A673 (cell line): ENCODE results near the gene COQ10B. TPM values are rescaled to one million over a fixed set of nuclear protein-coding genes. Genes with fewer than 3 reads are reported as not detected.
"Not testable (repeated sequence)": the region's sequence is repeated elsewhere in the genome, so short reads cannot be mapped to it uniquely, and the experiment has no call there.

Source experiments
- BruUV-seq: library from RNA; stranded (reverse); fragments of 400-500 nt; replicated peaks from 2 replicates; lab custom pipeline; 2021; lab: Mats Ljungman, UMichigan
- CTCF ChIA-PET: fragments of 300-600 bp; sonication (Branson Sonifier 250); formaldehyde crosslinking; loops from one replicate; lab custom pipeline; 2022; ENCODE audit warnings: antibody characterized with exemption; lab: Charles Lee
- POLR2A ChIA-PET: fragments of 300-600 bp; sonication (Branson Sonifier 250); formaldehyde crosslinking; loops from one replicate; lab custom pipeline; 2022; ENCODE audit warnings: antibody characterized with exemption; ENCODE audit not compliant: low non-redundant PET; lab: Charles Lee
- DNase-seq: peaks from one replicate; pipeline ENCODE4 v3.0.0-alpha.2; 2015; ENCODE audit warnings: low spot score
- H3K27ac ChIP-seq: fragments of 200-600 bp; sonication (generic); 2 replicates; pipeline ENCODE4 v1.5.1; 2016; ENCODE audit warnings: mixed run types, low read depth, mild to moderate bottlenecking, mixed read lengths, antibody characterized with exemption, low read length; ENCODE audit not compliant: poor library complexity, severe bottlenecking
- H3K27me3 ChIP-seq: fragments of 200-600 bp; sonication (generic); replicated peaks from 2 replicates; pipeline ENCODE4 v1.6.1; 2017; ENCODE audit warnings: mixed run types, low read depth, mild to moderate bottlenecking, mixed read lengths, antibody characterized with exemption, low read length; ENCODE audit not compliant: insufficient read depth, poor library complexity
- H3K36me3 ChIP-seq: fragments of 200-600 bp; sonication (generic); 2 replicates; pipeline ENCODE4 v1.6.1; 2016; ENCODE audit warnings: mixed run types, mild to moderate bottlenecking, mixed read lengths, antibody characterized with exemption, low read length; ENCODE audit not compliant: insufficient read depth, poor library complexity, severe bottlenecking
- H3K4me1 ChIP-seq: fragments of 200-600 bp; sonication (generic); 2 replicates; pipeline ENCODE4 v1.6.1; 2017; ENCODE audit warnings: mixed run types, mild to moderate bottlenecking, mixed read lengths, antibody characterized with exemption, low read length; ENCODE audit not compliant: insufficient read depth, poor library complexity, severe bottlenecking
- H3K4me3 ChIP-seq: fragments of 200-600 bp; sonication (generic); 2 replicates; pipeline ENCODE4 v1.5.1; 2016; ENCODE audit warnings: low read depth, mixed run types, mild to moderate bottlenecking, mixed read lengths, low read length; ENCODE audit not compliant: poor library complexity, severe bottlenecking
- H3K9me3 ChIP-seq: fragments of 200-600 bp; sonication (generic); 2 replicates; pipeline ENCODE4 v1.6.1; 2016; ENCODE audit warnings: mixed run types, low read depth, mild to moderate bottlenecking, mixed read lengths, antibody characterized with exemption, low read length; ENCODE audit not compliant: poor library complexity, severe bottlenecking
- EZH2 ChIP-seq: fragments of 200-600 bp; sonication (generic); IDR thresholded peaks from 2 replicates; pipeline ENCODE4 v1.6.1; 2017; ENCODE audit warnings: borderline replicate concordance, low read depth, mild to moderate bottlenecking, mixed read lengths, antibody characterized with exemption, low read length; ENCODE audit not compliant: poor library complexity, severe bottlenecking
- intact Hi-C: fragments of 100-400 bp; cut with micrococcal nuclease; formaldehyde crosslinking; loops from one replicate; pipeline ENCODE4 v1.10.0; 2022; ENCODE audit not compliant: unreplicated experiment
- total RNA-seq: library from RNA; stranded (reverse); gene quantifications from 2 replicates; pipeline ENCODE4 v1.2.3, GENCODE V29; 2021
- TF ChIP-seq, protein P1 (sequence below): fragments of 300-800, 200-600 bp; sonication (generic); conservative IDR thresholded peaks from 2 replicates; pipeline ENCODE4 v1.5.1; 2017; ENCODE audit warnings: low read depth, mild to moderate bottlenecking, antibody characterized with exemption, low read length, moderate library complexity, mixed read lengths

COQ10B gene
- total RNA-seq, 1 experiment from 2014 or later, result 17.1 TPM

DNA sequence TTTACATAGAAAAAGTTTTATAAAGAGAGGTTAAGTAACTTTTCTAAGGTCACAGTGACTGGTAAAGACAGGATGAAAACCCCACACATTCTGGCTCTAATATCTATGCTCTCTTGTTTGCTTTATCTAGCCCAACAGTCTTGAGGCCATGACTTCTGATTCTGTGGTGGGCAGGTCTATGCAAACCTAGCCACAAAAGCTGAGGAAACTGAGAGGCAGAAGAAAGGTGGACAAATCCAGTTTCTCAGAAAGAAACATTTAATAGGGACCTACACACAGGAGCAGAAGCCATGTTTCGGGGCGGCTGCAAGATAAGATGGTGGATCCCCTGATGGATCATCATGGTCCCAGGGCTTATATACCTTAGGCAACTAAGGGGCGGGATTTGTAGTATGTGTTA, 24.4 kb downstream of the COQ10B start:
- ChIA-PET CTCF (no interaction called here), POLR2A (no interaction called here)
- BruUV-seq, result no TSS peak

GRCh38 chr2:197480165-197481036, 27.0 kb downstream of the COQ10B start:
- H3K4me1 ChIP-seq, result no peaks in the 10 kb centered on the region

More for the DNA sequence above, 24.4 kb downstream of the COQ10B start:
- no peak for DNase-seq
- Histone ChIP-seq H3K27me3 (no peaks in the 10 kb centered on the region), H3K4me1 (no peaks in the 10 kb centered on the region), H3K36me3 (peaks cover 14% of the 10 kb centered on the region), H3K4me3 (no peak overlapping the region), H3K9me3 (no peaks in the 10 kb centered on the region), H3K27ac (no peak overlapping the region)
- intact Hi-C loops, result no loop called here
- TF ChIP-seq EZH2, result no peak
- TF ChIP-seq, protein P1, sequence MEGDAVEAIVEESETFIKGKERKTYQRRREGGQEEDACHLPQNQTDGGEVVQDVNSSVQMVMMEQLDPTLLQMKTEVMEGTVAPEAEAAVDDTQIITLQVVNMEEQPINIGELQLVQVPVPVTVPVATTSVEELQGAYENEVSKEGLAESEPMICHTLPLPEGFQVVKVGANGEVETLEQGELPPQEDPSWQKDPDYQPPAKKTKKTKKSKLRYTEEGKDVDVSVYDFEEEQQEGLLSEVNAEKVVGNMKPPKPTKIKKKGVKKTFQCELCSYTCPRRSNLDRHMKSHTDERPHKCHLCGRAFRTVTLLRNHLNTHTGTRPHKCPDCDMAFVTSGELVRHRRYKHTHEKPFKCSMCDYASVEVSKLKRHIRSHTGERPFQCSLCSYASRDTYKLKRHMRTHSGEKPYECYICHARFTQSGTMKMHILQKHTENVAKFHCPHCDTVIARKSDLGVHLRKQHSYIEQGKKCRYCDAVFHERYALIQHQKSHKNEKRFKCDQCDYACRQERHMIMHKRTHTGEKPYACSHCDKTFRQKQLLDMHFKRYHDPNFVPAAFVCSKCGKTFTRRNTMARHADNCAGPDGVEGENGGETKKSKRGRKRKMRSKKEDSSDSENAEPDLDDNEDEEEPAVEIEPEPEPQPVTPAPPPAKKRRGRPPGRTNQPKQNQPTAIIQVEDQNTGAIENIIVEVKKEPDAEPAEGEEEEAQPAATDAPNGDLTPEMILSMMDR, result no peak

DNA sequence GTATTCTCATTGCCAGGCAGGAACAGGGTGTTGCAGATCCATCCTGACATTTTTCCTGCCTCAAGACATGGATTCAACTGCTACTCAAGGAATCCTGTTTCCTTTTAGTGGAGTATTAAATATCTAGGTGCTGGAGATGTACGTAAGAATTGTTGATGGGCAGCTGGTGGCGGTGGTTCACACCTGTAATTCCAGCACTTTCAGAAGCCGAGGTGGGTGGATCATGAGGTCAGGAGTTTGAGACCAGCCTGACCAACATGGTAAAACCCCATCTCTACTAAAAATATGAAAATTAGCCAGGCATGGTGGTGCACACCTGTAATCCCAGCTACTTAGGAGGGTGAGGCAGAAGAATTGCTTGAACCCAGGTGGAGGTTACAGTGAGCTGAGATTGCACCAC, 30.9 kb downstream of the COQ10B start:
- ChIA-PET POLR2A (interaction anchor here (0.7 kb wide), 1 partner anchor 32 kb away, joined by 6 read pairs; no protein-coding TSS in a partner anchor), CTCF (interaction anchor here (0.6 kb wide), 1 partner anchor 16 kb away, joined by 3 read pairs; no protein-coding TSS in a partner anchor)
- H3K4me1 ChIP-seq, H3K9me3 ChIP-seq, DNase-seq, H3K27ac ChIP-seq, BruUV-seq, intact Hi-C loops, H3K4me3 ChIP-seq, H3K27me3 ChIP-seq: not testable (repeated sequence)
- peaks cover 35% of the 10 kb centered on the region for H3K36me3 ChIP-seq

More at GRCh38 chr2:197480165-197481036, 27.0 kb downstream of the COQ10B start:
- Histone ChIP-seq H3K27ac (no peak overlapping the region), H3K36me3 (peaks cover under 1% of the 10 kb centered on the region), H3K27me3 (no peaks in the 10 kb centered on the region), H3K9me3 (peaks cover 8% of the 10 kb centered on the region), H3K4me3 (no peak overlapping the region)
- POLR2A ChIA-PET, result interaction anchor here (0.6 kb wide), 1 partner anchor 17 kb away, joined by 3 read pairs; no protein-coding TSS in a partner anchor
- no peak for TF ChIP-seq EZH2
- TF ChIP-seq, protein P1, result no peak
- intact Hi-C loops, result no loop called here
- no TSS peak for BruUV-seq
- DNase-seq, result no peak
- CTCF ChIA-PET, result no interaction called here
